GM12874 (cell line): Measurements from ENCODE around the gene NIPAL1.

ENCODE experiments used
- TF ChIP-seq, protein P1 (sequence below): IDR thresholded peaks from 2 replicates; pipeline ENCODE4 v1.5.1; 2011; ENCODE audit warnings: low read depth, mild to moderate bottlenecking, control low read depth, low read length, moderate library complexity; ENCODE audit not compliant: insufficient read depth

Gene NIPAL1

DNA sequence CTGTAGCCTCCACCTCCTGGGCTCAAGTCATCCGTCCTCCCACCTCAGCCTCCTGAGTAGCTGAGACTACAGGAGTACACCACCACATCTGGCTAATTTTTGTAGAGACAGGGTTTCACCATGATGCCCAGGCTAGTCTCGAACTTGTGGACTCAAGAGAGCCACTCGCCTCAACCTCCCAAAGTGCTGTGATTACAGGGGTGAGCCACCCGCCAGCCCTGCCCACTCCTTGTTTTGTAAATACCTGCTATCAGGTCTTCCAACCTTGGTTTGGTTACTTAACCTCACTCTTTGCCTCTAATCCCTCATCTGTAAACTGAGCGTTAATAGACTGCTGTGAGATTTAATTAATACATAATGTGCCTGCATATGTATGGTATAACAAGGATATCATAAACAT, 894 bp upstream of the NIPAL1 start:
- TF ChIP-seq, protein P1, sequence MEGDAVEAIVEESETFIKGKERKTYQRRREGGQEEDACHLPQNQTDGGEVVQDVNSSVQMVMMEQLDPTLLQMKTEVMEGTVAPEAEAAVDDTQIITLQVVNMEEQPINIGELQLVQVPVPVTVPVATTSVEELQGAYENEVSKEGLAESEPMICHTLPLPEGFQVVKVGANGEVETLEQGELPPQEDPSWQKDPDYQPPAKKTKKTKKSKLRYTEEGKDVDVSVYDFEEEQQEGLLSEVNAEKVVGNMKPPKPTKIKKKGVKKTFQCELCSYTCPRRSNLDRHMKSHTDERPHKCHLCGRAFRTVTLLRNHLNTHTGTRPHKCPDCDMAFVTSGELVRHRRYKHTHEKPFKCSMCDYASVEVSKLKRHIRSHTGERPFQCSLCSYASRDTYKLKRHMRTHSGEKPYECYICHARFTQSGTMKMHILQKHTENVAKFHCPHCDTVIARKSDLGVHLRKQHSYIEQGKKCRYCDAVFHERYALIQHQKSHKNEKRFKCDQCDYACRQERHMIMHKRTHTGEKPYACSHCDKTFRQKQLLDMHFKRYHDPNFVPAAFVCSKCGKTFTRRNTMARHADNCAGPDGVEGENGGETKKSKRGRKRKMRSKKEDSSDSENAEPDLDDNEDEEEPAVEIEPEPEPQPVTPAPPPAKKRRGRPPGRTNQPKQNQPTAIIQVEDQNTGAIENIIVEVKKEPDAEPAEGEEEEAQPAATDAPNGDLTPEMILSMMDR: no peak

DNA sequence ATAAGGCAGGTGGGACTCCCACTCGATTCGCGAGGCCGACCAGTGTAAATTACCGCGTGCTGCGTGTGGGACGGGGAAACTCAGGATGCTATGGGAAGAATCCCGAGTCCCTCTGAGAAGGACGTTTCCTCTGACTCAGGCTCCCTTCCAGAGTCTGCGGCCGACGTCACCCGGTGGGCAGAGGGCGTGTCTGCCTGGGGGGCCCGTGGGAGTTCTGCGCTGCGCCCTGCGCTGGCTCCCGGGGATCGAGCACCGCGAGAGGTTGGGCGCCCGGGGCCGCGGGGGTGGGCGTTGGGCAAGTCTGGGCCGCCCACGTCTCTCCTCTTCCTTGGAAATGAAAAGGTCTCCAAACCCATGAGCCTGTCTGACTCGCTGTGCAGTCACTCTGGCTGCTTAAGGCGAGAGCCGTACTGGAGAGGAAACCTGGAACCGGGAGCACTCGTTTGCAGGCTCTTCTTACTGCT, 568 bp downstream of the NIPAL1 start:
- TF ChIP-seq, protein P1: no peak

DNA sequence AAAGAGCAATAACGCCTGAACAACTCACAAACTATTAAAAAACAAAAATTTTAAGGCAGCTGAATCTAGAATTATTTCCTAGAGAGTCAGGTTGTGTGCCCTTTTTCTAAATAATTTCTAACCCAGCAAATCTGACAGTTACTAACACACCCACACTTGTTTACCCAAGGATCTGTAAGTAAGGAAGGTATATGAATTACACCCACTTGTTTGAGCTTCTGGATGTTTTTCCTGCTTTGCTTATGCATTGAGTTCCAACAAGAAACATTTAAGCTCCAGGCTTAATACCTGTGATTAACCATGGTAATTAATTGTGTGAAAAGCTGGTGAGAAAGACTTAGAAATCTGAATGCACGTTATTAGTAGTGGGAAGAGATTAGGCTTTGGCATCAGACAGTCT, 1.5 kb downstream of the NIPAL1 start:
- TF ChIP-seq, protein P1: no peak

DNA sequence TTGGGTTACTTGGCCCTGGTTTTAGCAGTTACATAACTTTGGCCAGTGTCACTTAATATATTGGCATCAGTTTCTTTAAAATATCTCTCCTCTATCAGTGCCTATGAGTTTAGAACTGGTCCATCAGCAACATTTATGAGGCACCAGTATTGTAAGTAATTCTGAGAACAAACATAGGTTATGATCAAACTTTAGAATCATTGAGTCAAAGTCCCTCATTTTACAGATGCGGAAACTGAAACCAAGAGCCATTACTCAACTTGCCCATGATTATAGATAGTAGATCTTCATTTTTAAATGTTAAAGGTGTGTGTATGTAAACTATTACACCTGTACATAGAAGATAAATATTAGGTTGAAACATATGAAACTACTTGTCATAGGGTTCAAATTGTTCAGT, 4.5 kb downstream of the NIPAL1 start:
- TF ChIP-seq, protein P1: no peak

DNA sequence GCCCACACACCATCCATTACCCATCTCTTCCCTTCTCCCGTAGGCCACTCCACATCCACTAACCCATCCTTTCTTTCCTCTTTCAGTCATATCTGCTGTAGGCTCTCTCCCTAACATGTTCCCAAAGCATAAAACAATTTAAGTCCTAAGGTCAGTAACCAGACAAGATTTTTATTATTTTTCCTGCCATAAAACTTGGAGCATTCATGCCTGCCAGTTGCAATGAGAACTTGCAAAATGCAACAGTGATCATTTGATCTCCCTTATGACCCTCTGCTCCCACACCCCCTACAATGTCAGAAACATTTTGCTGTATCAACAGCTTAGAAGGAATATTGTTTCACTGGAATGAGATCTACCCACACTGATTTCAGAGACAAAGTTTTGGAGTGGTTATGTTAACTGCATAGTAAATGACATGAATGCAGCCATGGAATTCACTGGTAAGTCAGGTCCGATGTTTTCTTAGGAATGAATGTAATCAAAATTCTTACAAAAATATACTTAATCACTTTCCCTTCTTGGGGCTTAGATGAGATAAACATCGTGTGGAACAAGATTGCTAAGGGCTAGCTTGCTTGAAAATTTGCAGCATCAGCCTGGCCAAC, 5.7 kb downstream of the NIPAL1 start:
- TF ChIP-seq, protein P1: no peak

DNA sequence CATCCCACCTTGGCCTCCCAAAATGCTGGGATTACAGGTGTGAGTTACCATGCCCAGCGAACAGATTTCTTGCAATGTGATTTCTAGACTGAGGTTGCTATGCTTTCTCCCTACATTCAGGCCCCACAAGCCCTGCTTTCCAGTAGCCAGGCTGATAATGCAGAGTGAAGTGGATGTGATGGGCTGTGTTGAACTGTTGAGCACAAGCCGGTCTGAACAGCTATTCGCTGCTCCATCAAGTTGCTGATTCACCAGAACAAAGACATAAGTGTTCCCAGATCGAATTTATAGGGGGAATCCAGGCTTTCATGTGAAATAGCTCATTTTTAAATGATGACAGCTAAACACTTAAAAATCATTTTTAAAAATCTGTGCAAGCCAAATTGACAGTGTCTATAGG, 8.0 kb downstream of the NIPAL1 start:
- TF ChIP-seq, protein P1: no peak

DNA sequence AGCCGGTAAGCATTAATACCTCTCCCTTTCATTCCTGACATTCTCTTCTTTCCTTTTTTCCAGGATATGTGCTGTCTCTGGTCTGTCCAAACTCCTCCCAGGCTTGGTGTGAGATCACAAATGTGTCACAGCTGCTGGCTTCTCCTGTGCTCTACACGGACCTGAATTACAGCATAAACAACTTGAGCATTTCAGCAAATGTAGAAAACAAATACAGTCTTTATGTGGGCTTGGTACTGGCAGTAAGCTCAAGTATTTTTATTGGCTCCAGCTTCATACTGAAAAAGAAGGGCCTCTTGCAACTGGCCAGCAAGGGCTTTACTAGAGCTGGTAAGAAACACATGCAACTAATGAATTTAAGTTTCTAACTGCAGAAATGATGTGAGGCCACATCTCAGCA, 8.4 kb downstream of the NIPAL1 start:
- TF ChIP-seq, protein P1: no peak
